Adrenal gland (tissue), 5 donors: Measurements from ENCODE around the gene SP8.

Source experiments
- POLR2A ChIP-seq, 2 donors: fragments of 450-650 bp; IDR thresholded peaks; one replicate each; pipeline ENCODE4 v1.6.1; 2017; ENCODE audit warnings: antibody characterized with exemption in 2 of 2, mild to moderate bottlenecking in 2 of 2, moderate library complexity in 1 of 2
- TF ChIP-seq, protein P1 (sequence below), 6 experiments: fragments of 450-650 bp in 4 of 6; fragments of 200-600 bp in 2 of 6; sonication (generic) in 1 of 6; IDR thresholded peaks; 1 replicate in 5 of 6; 2 replicates in 1 of 6; pipeline versions ENCODE4 v1.5.1 to v1.8.0; 2016 to 2021; ENCODE audit warnings: antibody characterized with exemption in 6 of 6, mild to moderate bottlenecking in 2 of 6, moderate library complexity in 1 of 6
- donor health status: DM: no; HTN: no; CAD: no.

DNA sequence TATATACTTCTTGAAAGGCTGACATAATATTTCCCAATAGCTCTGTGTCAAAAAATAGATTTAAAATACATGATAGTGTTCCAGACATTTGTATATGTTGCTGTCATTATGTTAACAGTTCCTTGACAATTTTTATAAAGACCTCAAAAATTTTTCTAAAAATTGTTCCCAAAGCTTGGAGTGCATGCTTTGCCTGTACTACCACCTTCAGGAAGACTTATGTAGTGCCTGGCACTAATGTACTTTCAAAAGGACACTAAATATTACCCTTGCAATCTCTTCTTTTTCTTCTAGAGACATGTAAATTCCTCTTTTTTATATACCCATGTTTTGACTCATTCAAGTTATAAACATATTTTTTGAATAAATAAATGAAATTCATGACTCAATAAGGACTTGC, 48.0 kb upstream of the SP8 start:
- no peak for TF ChIP-seq POLR2A (IDR thresholded peaks at IDR 0.05)
- TF ChIP-seq, protein P1, sequence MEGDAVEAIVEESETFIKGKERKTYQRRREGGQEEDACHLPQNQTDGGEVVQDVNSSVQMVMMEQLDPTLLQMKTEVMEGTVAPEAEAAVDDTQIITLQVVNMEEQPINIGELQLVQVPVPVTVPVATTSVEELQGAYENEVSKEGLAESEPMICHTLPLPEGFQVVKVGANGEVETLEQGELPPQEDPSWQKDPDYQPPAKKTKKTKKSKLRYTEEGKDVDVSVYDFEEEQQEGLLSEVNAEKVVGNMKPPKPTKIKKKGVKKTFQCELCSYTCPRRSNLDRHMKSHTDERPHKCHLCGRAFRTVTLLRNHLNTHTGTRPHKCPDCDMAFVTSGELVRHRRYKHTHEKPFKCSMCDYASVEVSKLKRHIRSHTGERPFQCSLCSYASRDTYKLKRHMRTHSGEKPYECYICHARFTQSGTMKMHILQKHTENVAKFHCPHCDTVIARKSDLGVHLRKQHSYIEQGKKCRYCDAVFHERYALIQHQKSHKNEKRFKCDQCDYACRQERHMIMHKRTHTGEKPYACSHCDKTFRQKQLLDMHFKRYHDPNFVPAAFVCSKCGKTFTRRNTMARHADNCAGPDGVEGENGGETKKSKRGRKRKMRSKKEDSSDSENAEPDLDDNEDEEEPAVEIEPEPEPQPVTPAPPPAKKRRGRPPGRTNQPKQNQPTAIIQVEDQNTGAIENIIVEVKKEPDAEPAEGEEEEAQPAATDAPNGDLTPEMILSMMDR (IDR thresholded peaks at IDR 0.05): peak in 2 of 6 experiments; percentile 8 to 16
